ENCODE measurements around the gene EIF5. TPM values are rescaled to one million over a fixed set of nuclear protein-coding genes. Genes with fewer than 3 reads are reported as not detected.

The EIF5 gene
- total and polyA plus RNA-seq, 2 donors (not counting 3 experiments of a cell fraction or from before 2014, with no cell fraction given) = 175 to 313 TPM

DNA sequence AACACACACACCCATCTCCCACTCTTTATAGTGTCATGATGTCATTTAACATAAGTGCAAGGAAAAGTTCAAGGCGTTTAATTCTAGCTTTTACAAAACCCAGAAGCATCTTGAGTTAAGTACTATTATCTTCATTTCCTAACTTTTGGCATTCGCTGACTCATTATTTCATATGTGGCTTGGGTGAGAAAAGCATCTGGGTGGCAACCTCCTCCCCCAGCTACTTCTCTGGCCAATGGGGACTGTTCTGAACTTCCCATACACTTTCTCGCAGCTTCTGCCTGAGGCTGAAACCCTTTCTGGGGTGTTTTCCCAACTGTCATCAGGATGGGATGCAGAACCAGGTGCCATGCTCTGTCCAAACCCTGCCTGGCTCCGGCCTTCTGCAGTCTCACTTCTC, 48.3 kb downstream of the EIF5 start:
- no peaks in the 10 kb centered on the region for H3K36me3 ChIP-seq (ENCODE audit: control insufficient read depth in 2 of 2, extremely low read depth in 1 of 2, insufficient read depth in 2 of 2, low read length in 2 of 2)
- CTCF ChIA-PET = interaction anchor here (1.3 kb wide), 1 partner anchor 9 kb away, joined by 3 read pairs; no protein-coding TSS in a partner anchor
- H3K4me1 ChIP-seq (ENCODE audit: control insufficient read depth, extremely low read depth, insufficient read depth, low read length) = peaks cover 13% of the 10 kb centered on the region
- H2AFZ ChIP-seq (ENCODE audit: low read depth, low read length) = no peak overlapping the region
- intact Hi-C loops (cut with micrococcal nuclease) (loop anchor here (10.0 kb wide), 1 partner anchor 258 kb away; the partner anchor contains the start of gene TNFAIP2), dilution Hi-C loops (cut with MboI; ENCODE audit: extremely low pct_ligation_motif_present, low sequenced_read_pairs) (no loop called here)
- H4K20me1 ChIP-seq (replicated peaks; ENCODE audit: control insufficient read depth, extremely low read depth, insufficient read depth, low read length) = peaks cover 3% of the 10 kb centered on the region
- POLR2A ChIA-PET = no interaction called here
- H3K79me2 ChIP-seq (ENCODE audit: control insufficient read depth, insufficient read depth, low read length) = peaks cover 21% of the 10 kb centered on the region
- no peak for DNase-seq (ENCODE audit: low read depth, low spot score)
- peaks cover 0 to 5% of the 10 kb centered on the region in 2 experiments for H3K27me3 ChIP-seq (ENCODE audit: control insufficient read depth in 2 of 2, insufficient read depth in 2 of 2, low read length in 2 of 2)
- BruUV-seq (replicated peaks) = no TSS peak
- FAIRE-seq = no peak
- H3K4me3 ChIP-seq (replicated peaks in 1 of 3; ENCODE audit: insufficient read depth in 1 of 3, low read depth in 1 of 3, low read length in 3 of 3) = no peak overlapping the region
- no peak overlapping the region for H3K4me2 ChIP-seq (ENCODE audit: insufficient read depth, low read length)
- no peak overlapping the region for H3K9ac ChIP-seq (replicated peaks; ENCODE audit: extremely low read depth, insufficient read depth, low read length)
- no peak overlapping the region for H3K27ac ChIP-seq (ENCODE audit: insufficient read depth, low read depth, low read length)
- no peaks in the 10 kb centered on the region for H3K9me3 ChIP-seq (replicated peaks; ENCODE audit: control insufficient read depth, insufficient read depth, low read length)
- H3K9me1 ChIP-seq (replicated peaks; ENCODE audit: control insufficient read depth, extremely low read depth, insufficient read depth, low read length) = no peaks in the 10 kb centered on the region
- TF ChIP-seq CTCF (IDR thresholded peaks at IDR 0.05; ENCODE audit: extremely low read depth in 1 of 2, insufficient read depth in 1 of 2, low read depth in 1 of 2, low read length in 2 of 2) = no peak
- TF ChIP-seq MAX (IDR thresholded peaks at IDR 0.05; ENCODE audit: insufficient read depth, insufficient read length) = no peak
- no peak for TF ChIP-seq POLR2AphosphoS5 (IDR thresholded peaks at IDR 0.05; ENCODE audit: insufficient read depth, low read depth, low read length)
- no peak for TF ChIP-seq JUN (IDR thresholded peaks at IDR 0.05; ENCODE audit: borderline replicate concordance, insufficient read depth, insufficient read length, low read depth)
- no peak for TF ChIP-seq EZH2 (IDR thresholded peaks at IDR 0.05; ENCODE audit: borderline replicate concordance, low read depth, low read length, severe bottlenecking)
- no peak for TF ChIP-seq FOS (IDR thresholded peaks at IDR 0.05; ENCODE audit: borderline replicate concordance, insufficient read depth, low read length)

All from endothelial cell of umbilical vein (primary cell).